Esophagus muscularis mucosa (tissue), 3 donors: Measurements from ENCODE around the gene ECE1.

Source experiments
- POLR2A ChIP-seq: fragments of 450-650 bp; IDR thresholded peaks from one replicate; pipeline ENCODE4 v1.6.1; 2017; ENCODE audit warnings: antibody characterized with exemption, moderate library complexity, mild to moderate bottlenecking, low read depth
- POLR2AphosphoS5 ChIP-seq, 2 donors: sonication (generic); formaldehyde crosslinking; IDR thresholded peaks; one replicate each; pipeline ENCODE4 v1.6.1; 2017; ENCODE audit warnings: antibody characterized with exemption in 2 of 2
- TF ChIP-seq, protein P1 (sequence below), 3 experiments: fragments of 200-600 bp in 2 of 3; fragments of 450-650 bp in 1 of 3; sonication (generic) in 2 of 3; IDR thresholded peaks; one replicate each; pipeline ENCODE4 v1.5.1; 2017 to 2019; ENCODE audit warnings: antibody characterized with exemption in 3 of 3, mild to moderate bottlenecking in 2 of 3, moderate library complexity in 1 of 3

DNA sequence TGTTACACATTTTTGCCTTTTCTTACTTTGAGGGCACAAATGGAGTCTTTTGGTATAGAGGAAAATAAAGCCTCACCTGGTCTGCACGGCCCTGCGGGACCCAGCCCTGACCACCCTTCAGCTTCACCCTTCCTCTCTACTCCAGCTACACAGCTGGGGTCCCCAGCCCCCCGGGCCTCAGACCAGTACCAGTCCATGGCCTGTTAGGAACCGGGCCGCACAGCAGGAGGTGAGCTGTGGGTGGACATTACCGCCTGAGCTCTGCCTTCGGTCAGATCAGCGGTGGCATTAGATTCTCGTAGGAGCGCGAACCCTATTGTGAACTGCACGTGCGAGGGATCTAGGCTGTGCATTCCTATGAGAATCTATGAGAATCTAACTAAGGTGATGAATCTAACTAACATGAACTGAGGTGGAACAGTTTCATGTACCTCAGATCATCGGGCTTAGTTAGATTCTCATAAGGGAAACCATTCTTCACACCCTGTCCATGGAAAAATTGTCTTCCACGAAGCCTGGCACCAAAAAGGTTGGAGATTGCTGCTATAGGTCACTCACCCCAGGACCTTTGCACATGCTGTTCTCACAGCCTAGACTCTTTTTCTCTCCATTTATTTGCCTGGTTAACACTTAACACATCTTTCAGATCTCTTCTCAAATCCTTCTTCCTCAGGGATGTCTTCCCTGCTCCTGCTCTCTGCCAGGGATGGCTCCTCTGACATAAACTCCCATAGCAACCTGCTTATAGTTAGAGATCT, 37.5 kb upstream of the ECE1 start:
- TF ChIP-seq, protein P1, sequence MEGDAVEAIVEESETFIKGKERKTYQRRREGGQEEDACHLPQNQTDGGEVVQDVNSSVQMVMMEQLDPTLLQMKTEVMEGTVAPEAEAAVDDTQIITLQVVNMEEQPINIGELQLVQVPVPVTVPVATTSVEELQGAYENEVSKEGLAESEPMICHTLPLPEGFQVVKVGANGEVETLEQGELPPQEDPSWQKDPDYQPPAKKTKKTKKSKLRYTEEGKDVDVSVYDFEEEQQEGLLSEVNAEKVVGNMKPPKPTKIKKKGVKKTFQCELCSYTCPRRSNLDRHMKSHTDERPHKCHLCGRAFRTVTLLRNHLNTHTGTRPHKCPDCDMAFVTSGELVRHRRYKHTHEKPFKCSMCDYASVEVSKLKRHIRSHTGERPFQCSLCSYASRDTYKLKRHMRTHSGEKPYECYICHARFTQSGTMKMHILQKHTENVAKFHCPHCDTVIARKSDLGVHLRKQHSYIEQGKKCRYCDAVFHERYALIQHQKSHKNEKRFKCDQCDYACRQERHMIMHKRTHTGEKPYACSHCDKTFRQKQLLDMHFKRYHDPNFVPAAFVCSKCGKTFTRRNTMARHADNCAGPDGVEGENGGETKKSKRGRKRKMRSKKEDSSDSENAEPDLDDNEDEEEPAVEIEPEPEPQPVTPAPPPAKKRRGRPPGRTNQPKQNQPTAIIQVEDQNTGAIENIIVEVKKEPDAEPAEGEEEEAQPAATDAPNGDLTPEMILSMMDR (IDR thresholded peaks at IDR 0.05) = no peak
- TF ChIP-seq POLR2AphosphoS5 (IDR thresholded peaks at IDR 0.05) = no peak
- no peak for TF ChIP-seq POLR2A
